Ishikawa (cell line): ENCODE measurements around the gene TENM3.

Source experiments
- CEBPB ChIP-seq: IDR thresholded peaks from 2 replicates; pipeline ENCODE4 v1.6.1; 2012
- CREB1 ChIP-seq: IDR thresholded peaks from 2 replicates; pipeline ENCODE4 v1.6.1; 2012; ENCODE audit warnings: low read depth
- EGR1 ChIP-seq: IDR thresholded peaks from 2 replicates; pipeline ENCODE4 v1.6.1; 2012
- EP300 ChIP-seq: IDR thresholded peaks from 2 replicates; pipeline ENCODE4 v1.6.1; 2012; ENCODE audit warnings: borderline replicate concordance
- FOXM1 ChIP-seq: IDR thresholded peaks from 2 replicates; pipeline ENCODE4 v1.6.1; 2012; ENCODE audit warnings: low read depth, borderline replicate concordance
- NFIC ChIP-seq: IDR thresholded peaks from 2 replicates; pipeline ENCODE4 v1.6.1; 2012
- RAD21 ChIP-seq: IDR thresholded peaks from 2 replicates; pipeline ENCODE4 v1.6.1; 2012; ENCODE audit warnings: low read depth
- TAF1 ChIP-seq: IDR thresholded peaks from 2 replicates; pipeline ENCODE4 v1.6.1; 2012; ENCODE audit warnings: low read depth, mild to moderate bottlenecking
- TCF12 ChIP-seq: IDR thresholded peaks from 2 replicates; pipeline ENCODE4 v1.6.1; 2012; ENCODE audit warnings: low read depth
- TEAD4 ChIP-seq: IDR thresholded peaks from 2 replicates; pipeline ENCODE4 v1.6.1; 2012
- YY1 ChIP-seq: IDR thresholded peaks from 2 replicates; pipeline ENCODE4 v1.6.1; 2012; ENCODE audit warnings: low read depth
- ZBTB7A ChIP-seq: IDR thresholded peaks from 2 replicates; pipeline ENCODE4 v1.6.1; 2012; ENCODE audit warnings: low read depth
- TF ChIP-seq, protein P1 (sequence below): IDR thresholded peaks from 2 replicates; pipeline ENCODE4 v1.6.1; 2012; ENCODE audit warnings: low read depth, mild to moderate bottlenecking
- TF ChIP-seq, protein P2 (sequence below): IDR thresholded peaks from 2 replicates; pipeline ENCODE4 v1.6.1; 2012
- TF ChIP-seq, protein P3 (sequence below): IDR thresholded peaks from 2 replicates; pipeline ENCODE4 v1.6.1; 2012

Gene TENM3

DNA sequence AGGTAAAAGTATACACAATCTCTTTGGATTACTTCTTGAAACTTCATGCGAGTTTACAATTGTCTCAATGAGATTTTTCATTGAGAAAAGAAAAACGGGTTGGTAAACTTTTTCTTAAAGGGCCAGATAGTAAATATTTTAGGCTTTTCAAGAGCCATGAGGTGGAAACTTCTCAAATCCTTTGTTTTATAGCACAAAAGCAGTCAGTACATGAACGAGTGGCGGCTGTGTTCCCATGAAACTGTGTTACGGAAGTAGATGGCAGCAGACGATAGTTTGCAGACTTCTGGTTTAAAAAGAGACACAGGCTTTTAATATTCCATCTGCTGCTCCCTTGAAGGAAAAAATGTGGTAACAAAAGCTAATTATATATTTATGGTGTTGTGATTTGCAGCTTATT, 332.0 kb downstream of the TENM3 start:
- no peak for TF ChIP-seq CEBPB
- TF ChIP-seq EGR1 = no peak
- no peak for TF ChIP-seq YY1
- no peak for TF ChIP-seq TEAD4
- no peak for TF ChIP-seq CREB1
- TF ChIP-seq, protein P1, sequence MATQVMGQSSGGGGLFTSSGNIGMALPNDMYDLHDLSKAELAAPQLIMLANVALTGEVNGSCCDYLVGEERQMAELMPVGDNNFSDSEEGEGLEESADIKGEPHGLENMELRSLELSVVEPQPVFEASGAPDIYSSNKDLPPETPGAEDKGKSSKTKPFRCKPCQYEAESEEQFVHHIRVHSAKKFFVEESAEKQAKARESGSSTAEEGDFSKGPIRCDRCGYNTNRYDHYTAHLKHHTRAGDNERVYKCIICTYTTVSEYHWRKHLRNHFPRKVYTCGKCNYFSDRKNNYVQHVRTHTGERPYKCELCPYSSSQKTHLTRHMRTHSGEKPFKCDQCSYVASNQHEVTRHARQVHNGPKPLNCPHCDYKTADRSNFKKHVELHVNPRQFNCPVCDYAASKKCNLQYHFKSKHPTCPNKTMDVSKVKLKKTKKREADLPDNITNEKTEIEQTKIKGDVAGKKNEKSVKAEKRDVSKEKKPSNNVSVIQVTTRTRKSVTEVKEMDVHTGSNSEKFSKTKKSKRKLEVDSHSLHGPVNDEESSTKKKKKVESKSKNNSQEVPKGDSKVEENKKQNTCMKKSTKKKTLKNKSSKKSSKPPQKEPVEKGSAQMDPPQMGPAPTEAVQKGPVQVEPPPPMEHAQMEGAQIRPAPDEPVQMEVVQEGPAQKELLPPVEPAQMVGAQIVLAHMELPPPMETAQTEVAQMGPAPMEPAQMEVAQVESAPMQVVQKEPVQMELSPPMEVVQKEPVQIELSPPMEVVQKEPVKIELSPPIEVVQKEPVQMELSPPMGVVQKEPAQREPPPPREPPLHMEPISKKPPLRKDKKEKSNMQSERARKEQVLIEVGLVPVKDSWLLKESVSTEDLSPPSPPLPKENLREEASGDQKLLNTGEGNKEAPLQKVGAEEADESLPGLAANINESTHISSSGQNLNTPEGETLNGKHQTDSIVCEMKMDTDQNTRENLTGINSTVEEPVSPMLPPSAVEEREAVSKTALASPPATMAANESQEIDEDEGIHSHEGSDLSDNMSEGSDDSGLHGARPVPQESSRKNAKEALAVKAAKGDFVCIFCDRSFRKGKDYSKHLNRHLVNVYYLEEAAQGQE = no peak
- no peak for TF ChIP-seq RAD21

DNA sequence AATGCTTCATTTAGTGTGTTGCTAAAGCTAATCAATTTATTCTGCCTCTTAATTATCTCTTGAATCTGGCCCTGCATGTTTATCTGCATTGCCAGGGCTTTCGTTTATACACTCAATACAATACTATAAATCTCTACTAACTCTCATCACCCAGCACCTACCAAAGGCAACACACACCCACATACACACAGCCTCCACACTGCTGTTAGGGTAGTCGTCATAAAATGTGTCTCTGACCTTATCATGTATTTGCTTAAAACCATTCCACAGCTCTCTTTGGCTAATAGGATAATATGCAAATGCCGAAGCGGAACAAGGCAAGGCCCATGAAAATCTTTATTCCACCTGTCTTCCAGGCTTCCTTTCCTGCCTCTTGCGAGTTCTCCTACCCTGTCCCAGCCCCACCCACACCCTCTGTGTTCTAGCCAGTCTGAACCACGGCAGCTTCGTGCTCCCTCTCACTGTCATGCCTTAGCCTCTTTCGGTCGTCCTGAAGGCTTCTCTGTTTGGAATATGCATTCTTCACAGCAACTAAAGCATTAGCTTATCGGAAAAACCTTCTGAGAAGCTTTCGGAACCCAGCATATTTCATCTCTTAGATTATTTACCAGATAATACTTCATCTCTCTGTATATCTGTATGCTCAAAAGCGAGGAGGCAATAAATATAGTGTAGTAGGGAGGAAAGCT, 333.5 kb downstream of the TENM3 start:
- TF ChIP-seq TEAD4 = no peak
- TF ChIP-seq YY1 = no peak
- TF ChIP-seq EP300 = no peak
- TF ChIP-seq CEBPB = no peak
- TF ChIP-seq ZBTB7A = no peak
- TF ChIP-seq NFIC = no peak
- TF ChIP-seq, protein P2, sequence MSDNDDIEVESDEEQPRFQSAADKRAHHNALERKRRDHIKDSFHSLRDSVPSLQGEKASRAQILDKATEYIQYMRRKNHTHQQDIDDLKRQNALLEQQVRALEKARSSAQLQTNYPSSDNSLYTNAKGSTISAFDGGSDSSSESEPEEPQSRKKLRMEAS = no peak
- TF ChIP-seq, protein P3, sequence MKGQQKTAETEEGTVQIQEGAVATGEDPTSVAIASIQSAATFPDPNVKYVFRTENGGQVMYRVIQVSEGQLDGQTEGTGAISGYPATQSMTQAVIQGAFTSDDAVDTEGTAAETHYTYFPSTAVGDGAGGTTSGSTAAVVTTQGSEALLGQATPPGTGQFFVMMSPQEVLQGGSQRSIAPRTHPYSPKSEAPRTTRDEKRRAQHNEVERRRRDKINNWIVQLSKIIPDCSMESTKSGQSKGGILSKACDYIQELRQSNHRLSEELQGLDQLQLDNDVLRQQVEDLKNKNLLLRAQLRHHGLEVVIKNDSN = no peak
- no peak for TF ChIP-seq FOXM1
- TF ChIP-seq TCF12 = no peak

DNA sequence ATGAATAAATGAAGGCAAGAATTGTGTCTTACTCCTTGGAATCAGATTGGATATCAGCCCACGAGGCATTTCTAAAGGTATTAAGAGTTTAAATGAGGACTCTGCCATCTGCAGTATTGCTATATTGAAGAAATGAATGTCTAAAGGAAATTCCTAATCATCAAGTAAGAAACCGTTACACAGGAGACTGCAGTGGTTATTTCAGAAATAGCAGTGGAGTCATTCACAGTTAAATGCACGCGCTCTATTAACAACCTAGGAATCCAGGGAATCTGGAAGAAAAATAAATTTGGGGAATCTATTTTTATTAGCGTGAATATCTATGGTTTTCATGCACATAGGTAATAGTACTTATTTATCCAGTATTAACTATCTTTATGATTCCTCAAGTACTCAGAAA, 334.2 kb downstream of the TENM3 start:
- TF ChIP-seq FOXM1 (no peak), TAF1 (no peak), YY1 (no peak), NFIC (no peak), RAD21 (no peak), CEBPB (no peak), TCF12 (no peak), CREB1 (no peak), TEAD4 (no peak), EGR1 (no peak), ZBTB7A (no peak), EP300 (no peak)
- TF ChIP-seq, protein P3 = no peak
- TF ChIP-seq, protein P1 = no peak
- TF ChIP-seq, protein P2 = no peak

DNA sequence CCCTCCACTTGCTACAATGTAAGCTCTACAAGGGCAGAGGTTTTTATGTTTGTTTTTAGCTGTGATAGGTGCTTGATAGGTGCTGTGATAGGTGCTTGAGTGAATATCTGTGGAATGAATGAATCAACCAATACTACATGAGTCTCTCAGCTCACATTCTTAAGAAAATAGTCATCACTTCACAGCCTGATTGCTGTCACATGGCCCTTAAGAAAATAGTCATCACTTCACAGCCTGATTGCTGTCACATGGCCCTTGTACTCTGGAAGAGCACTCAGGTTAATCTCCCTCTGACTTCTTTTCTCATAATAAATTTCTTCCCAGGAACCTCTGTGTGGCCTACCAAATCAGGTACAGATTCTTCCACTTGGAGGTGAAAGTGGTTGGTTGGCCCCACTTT, 335.2 kb downstream of the TENM3 start:
- TF ChIP-seq, protein P1 = no peak
- TF ChIP-seq, protein P3 = peak; percentile 85
- no peak for TF ChIP-seq FOXM1
- TF ChIP-seq EP300 = peak; percentile 13; the same call in 1 of the 2 replicates
- TF ChIP-seq, protein P2 = peak; percentile 65
- TF ChIP-seq YY1 = no peak
